HG03439 (cell line): ENCODE results near the gene PARN.

ENCODE experiments used
- ATAC-seq: cut with Tn5 transposase; IDR thresholded peaks from one replicate; pipeline ENCODE4 v1.9.1; 2021; ENCODE audit warnings: mild to moderate bottlenecking, moderate library complexity; ENCODE audit not compliant: unreplicated experiment

The PARN gene

GRCh38 chr16:14476183-14476582, 153.9 kb downstream of the PARN start:
- no peak for ATAC-seq

- ATAC-seq, result no peak
Observed at GRCh38 chr16:14475370-14476139, 154.5 kb downstream of the PARN start.

GRCh38 chr16:14473488-14473887, 156.6 kb downstream of the PARN start:
- ATAC-seq, result no peak

GRCh38 chr16:14472357-14472756, 157.7 kb downstream of the PARN start:
- no peak for ATAC-seq

- ATAC-seq, result no peak
Observed at GRCh38 chr16:14470788-14471187, 159.3 kb downstream of the PARN start.

- ATAC-seq, result no peak
Observed at GRCh38 chr16:14465799-14466198, 164.3 kb downstream of the PARN start.

GRCh38 chr16:14464796-14465195, 165.3 kb downstream of the PARN start:
- no peak for ATAC-seq

- ATAC-seq, result no peak
Observed at GRCh38 chr16:14464192-14464591, 165.9 kb downstream of the PARN start.

GRCh38 chr16:14462811-14463210, 167.2 kb downstream of the PARN start:
- no peak for ATAC-seq

GRCh38 chr16:14460726-14461125, 169.3 kb downstream of the PARN start:
- no peak for ATAC-seq

- no peak for ATAC-seq
Observed at GRCh38 chr16:14458576-14458975, 171.5 kb downstream of the PARN start.

- no peak for ATAC-seq
Observed at GRCh38 chr16:14456793-14457481, 173.1 kb downstream of the PARN start.

GRCh38 chr16:14455573-14455972, 174.5 kb downstream of the PARN start:
- ATAC-seq, result no peak

- no peak for ATAC-seq
Observed at GRCh38 chr16:14454391-14454790, 175.7 kb downstream of the PARN start.

- ATAC-seq, result no peak
Observed at GRCh38 chr16:14452066-14452465, 178.0 kb downstream of the PARN start.

GRCh38 chr16:14450846-14451245, 179.2 kb downstream of the PARN start:
- no peak for ATAC-seq

- no peak for ATAC-seq
Observed at GRCh38 chr16:14449790-14450480, 180.1 kb downstream of the PARN start.

- ATAC-seq, result no peak
Observed at GRCh38 chr16:14449334-14449733, 180.7 kb downstream of the PARN start.

- ATAC-seq, result no peak
Observed at GRCh38 chr16:14448879-14449278, 181.2 kb downstream of the PARN start.

GRCh38 chr16:14447783-14448182, 182.3 kb downstream of the PARN start:
- no peak for ATAC-seq

GRCh38 chr16:14446796-14447195, 183.3 kb downstream of the PARN start:
- ATAC-seq, result no peak
